ENCODE measurements around the gene HADH.

The HADH gene

GRCh38 chr4:108060164-108060563, 70.5 kb downstream of the HADH start:
- DNase-seq, result no peak

GRCh38 chr4:108060686-108061321, 71.1 kb downstream of the HADH start:
- no peak for DNase-seq

DNA sequence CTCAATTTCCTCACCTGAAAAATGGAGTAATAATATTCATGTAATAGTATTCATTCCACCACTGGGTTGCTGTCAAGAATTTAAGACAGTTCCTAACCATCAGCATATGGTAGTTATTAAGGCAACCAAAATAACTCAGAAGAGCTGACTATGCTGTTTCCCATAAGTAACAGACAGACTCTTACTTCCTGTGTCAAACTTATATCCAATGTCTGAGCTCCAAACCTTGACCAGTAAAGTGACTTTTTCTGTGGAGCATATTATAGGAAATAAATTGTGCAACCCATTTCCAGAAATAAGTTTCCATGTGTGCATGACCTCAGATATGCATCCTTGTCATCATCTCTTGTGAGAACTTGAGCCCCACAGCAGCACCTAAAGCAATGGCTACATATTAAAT, 78.8 kb downstream of the HADH start:
- no peak for DNase-seq

GRCh38 chr4:108070775-108071174, 81.1 kb downstream of the HADH start:
- DNase-seq, result no peak

DNA sequence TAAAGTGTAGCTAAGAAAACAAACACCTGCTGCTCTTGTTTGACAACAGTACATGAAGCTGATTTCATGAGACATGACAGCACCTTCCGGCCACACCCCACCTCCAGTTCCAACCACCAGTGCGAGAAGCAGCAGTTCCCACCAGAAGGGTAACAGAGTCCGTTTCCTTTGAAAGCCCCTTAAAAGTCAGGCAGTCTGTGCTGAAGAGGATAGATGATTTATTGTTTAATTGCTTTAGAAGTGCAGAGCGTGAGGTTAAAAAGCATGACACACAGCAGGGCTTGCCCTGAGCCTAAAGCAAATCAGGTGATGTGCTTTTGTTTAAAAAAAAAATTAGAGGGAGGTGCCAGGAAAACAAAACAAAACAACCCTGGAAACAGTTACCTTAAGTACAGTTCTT, 82.6 kb downstream of the HADH start:
- DNase-seq, result peak; percentile 60 to 81 (median 75)

DNA sequence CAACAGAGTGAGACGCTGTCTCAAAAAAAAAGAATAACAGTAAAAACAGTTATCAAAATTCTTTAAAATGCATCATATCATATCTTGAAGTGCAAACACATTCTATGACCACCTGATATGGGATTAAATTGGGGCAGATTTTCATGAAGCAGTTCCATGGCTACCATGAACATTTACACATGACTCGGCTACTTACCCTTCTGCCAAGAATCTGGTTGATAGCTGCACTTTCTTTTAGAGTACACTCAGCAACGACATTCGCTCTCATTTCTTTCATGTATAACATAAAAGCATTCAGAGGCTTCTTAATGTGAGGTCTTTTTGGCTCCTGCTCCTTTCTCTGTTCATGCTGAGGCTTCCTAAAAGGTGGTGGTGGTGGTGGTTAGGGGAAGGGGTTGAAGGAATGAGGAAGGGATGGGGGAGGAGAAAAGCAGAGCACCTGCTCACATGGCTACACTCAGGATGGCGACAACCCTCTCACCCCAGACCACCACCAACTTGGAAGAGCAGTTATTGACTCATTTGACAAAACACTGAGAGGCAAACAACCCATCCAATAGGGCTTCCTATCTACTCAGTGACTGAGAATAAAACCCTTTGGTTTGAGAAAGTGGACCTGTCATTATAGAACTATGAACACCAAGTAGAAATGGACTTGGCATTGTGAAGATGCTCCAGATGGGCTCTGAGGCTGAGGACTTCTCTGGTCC, 88.5 kb downstream of the HADH start:
- no peak for DNase-seq

DNA sequence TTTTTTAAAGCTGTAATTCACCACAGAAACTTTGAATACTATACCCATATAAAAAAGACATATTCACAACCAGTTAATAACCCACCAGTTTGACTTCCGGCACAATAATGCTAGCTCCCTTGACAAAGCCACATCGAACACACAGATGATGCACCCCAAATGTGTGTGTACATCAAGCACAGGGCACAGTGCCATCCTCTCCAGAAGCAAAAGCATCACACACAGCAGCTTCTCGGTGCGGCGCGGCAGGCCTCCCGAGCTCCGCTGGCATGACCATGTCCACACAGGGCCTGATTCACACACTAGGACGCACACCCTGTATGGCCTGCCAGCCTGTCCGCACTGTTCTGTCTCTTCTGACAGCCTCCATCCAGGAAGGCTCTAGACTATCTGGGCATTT, 91.1 kb downstream of the HADH start:
- DNase-seq, result peak; percentile 56 to 82 (median 69)

DNA sequence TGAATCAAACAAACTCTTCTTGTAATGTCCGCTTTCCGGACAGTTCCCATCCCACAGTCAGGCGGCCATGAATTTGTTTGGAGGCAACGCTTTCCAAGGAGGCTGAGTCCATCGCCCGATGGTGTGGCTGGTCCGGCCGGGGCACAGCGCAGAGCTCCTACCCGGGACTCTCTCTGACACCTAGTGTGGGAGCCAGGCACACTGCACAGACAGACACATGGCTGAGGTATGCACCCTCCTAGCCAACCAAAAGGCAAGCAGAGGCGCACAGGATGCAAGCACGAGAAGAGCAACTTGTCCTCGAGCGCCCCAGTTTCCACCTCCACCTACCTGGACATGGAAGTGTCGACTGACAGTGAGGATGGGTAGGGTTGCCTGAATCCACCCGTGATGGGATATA, 91.6 kb downstream of the HADH start:
- DNase-seq, result peak in 5 of 6 experiments; percentile 27 to 74 (median 36)
